Neuronal stem cell (in vitro differentiated cells): ENCODE measurements around the gene CUBN.

Experiments used
- DNase-seq: peaks from one replicate; pipeline ENCODE4 v3.0.0-alpha.2; 2013; ENCODE audit warnings: low spot score
- H2AFZ ChIP-seq: one replicate; pipeline ENCODE4 v1.6.1; 2013; ENCODE audit warnings: mild to moderate bottlenecking, low read length, inconsistent platforms
- H2AK5ac ChIP-seq: 2 replicates; pipeline ENCODE4 v1.6.1; 2013; ENCODE audit warnings: low read depth, mild to moderate bottlenecking, inconsistent platforms, low read length, moderate library complexity, mixed read lengths
- H2BK120ac ChIP-seq: 2 replicates; pipeline ENCODE4 v1.6.1; 2013; ENCODE audit warnings: low read depth, mild to moderate bottlenecking, inconsistent platforms, low read length, moderate library complexity, mixed read lengths
- H2BK12ac ChIP-seq: one replicate; pipeline ENCODE4 v1.6.1; 2013; ENCODE audit warnings: low read length, inconsistent platforms
- H2BK15ac ChIP-seq: 2 replicates; pipeline ENCODE4 v1.6.1; 2013; ENCODE audit warnings: mild to moderate bottlenecking, low read length, inconsistent platforms, mixed read lengths
- H2BK5ac ChIP-seq: one replicate; pipeline ENCODE4 v1.6.1; 2013; ENCODE audit warnings: inconsistent platforms, mild to moderate bottlenecking, low read length, moderate library complexity
- H3K14ac ChIP-seq: one replicate; pipeline ENCODE4 v1.6.1; 2013; ENCODE audit warnings: low read length, inconsistent platforms
- H3K18ac ChIP-seq: 2 replicates; pipeline ENCODE4 v1.6.1; 2013; ENCODE audit warnings: low read length, inconsistent platforms
- H3K23ac ChIP-seq: 2 replicates; pipeline ENCODE4 v1.6.1; 2013; ENCODE audit warnings: low read depth, mild to moderate bottlenecking, mixed read lengths, low read length, inconsistent platforms; ENCODE audit not compliant: poor library complexity
- H3K27ac ChIP-seq: replicated peaks from 3 replicates; pipeline ENCODE4 v1.5.1; 2013; ENCODE audit warnings: low read length, inconsistent platforms
- H3K27me3 ChIP-seq, 3 experiments: 2 replicates each; pipeline ENCODE4 v1.6.1; 2013; ENCODE audit warnings: low read length in 3 of 3, mild to moderate bottlenecking in 2 of 3, inconsistent platforms in 1 of 3, low read depth in 1 of 3, mixed read lengths in 1 of 3, moderate library complexity in 1 of 3; ENCODE audit not compliant: control insufficient read depth in 3 of 3, insufficient read depth in 3 of 3
- H3K36me3 ChIP-seq, 2 donors: replicated peaks in 1 of 2; 2 replicates each; pipeline ENCODE4 v1.6.1; 2013; ENCODE audit warnings: low read length in 2 of 2; ENCODE audit not compliant: control insufficient read depth in 2 of 2, insufficient read depth in 2 of 2
- H3K4ac ChIP-seq: 2 replicates; pipeline ENCODE4 v1.6.1; 2013; ENCODE audit warnings: inconsistent platforms, mild to moderate bottlenecking, low read length, moderate library complexity
- H3K4me1 ChIP-seq, 2 donors: 1 replicate in 1 of 2; 2 replicates in 1 of 2; pipeline ENCODE4 v1.6.1; 2013; ENCODE audit warnings: low read length in 2 of 2, low read depth in 1 of 2; ENCODE audit not compliant: control insufficient read depth in 2 of 2, insufficient read depth in 1 of 2
- H3K4me2 ChIP-seq: one replicate; pipeline ENCODE4 v1.6.1; 2013; ENCODE audit warnings: mild to moderate bottlenecking, low read length, inconsistent platforms; ENCODE audit not compliant: insufficient read depth, poor library complexity, severe bottlenecking
- H3K4me3 ChIP-seq, 2 donors: 2 replicates each; pipeline ENCODE4 v1.5.1; 2013; ENCODE audit warnings: low read length in 2 of 2, mild to moderate bottlenecking in 2 of 2, inconsistent platforms in 1 of 2, moderate library complexity in 1 of 2
- H3K79me1 ChIP-seq: one replicate; pipeline ENCODE4 v1.6.1; 2013; ENCODE audit warnings: low read depth, mild to moderate bottlenecking, inconsistent platforms, low read length, moderate library complexity
- H3K9ac ChIP-seq: one replicate; pipeline ENCODE4 v1.6.1; 2013; ENCODE audit warnings: mild to moderate bottlenecking, low read depth, low read length, inconsistent platforms; ENCODE audit not compliant: poor library complexity
- H3K9me3 ChIP-seq, 2 donors: replicated peaks in 1 of 2; 2 replicates each; pipeline versions ENCODE3 to v1.6.1; 2013; ENCODE audit warnings: low read length in 2 of 2, mild to moderate bottlenecking in 2 of 2, inconsistent platforms in 1 of 2, low read depth in 1 of 2, mixed read lengths in 1 of 2, moderate library complexity in 1 of 2; ENCODE audit not compliant: control insufficient read depth in 2 of 2, insufficient read depth in 1 of 2
- H4K8ac ChIP-seq: one replicate; pipeline ENCODE4 v1.6.1; 2013; ENCODE audit warnings: low read depth, mild to moderate bottlenecking, inconsistent platforms, low read length, moderate library complexity
- H4K91ac ChIP-seq: one replicate; pipeline ENCODE4 v1.6.1; 2013; ENCODE audit warnings: low read length, low read depth, mild to moderate bottlenecking, inconsistent platforms; ENCODE audit not compliant: poor library complexity
- WGBS, 2 donors: extraction: QIAGEN DNeasy Blood & Tissue Kit; methylation state at CpG; one replicate each; pipeline ENCODE4 v1.1.7; 2013; ENCODE audit warnings: missing lambda C conversion rate in 2 of 2, mixed read lengths in 1 of 2; ENCODE audit not compliant: insufficient read length in 2 of 2, insufficient replicate concordance in 1 of 2; ENCODE audit errors: extremely low coverage in 2 of 2; 5-methylcytosine and 5-hydroxymethylcytosine counted together

CUBN gene

DNA sequence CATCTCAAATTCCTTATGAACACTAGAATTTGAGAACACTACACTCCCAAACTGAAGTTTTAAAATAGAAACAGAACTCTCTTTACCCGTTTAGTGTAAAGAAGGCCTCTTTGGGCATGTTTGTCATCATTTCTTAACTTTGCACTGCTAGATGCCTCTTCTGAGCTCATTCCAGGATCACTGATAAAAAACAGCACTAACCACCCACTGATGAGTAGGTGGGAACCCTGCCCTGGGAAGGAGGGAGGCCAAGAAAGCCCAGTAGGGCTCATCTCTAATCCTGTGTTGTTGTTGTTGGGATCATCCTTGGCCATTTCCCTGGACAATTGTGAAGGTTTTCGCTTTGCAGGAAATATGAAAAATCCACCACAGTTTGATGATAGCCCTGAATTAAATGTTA, 68.2 kb downstream of the CUBN start:
- H3K4me1 ChIP-seq: peaks cover 0 to 11% of the 10 kb centered on the region in 2 donors
- no peak overlapping the region for H2BK5ac ChIP-seq
- WGBS, 2 donors: no CpG with 5 or more reads among the region's 2 CpGs
- H2AK5ac ChIP-seq: no peak overlapping the region
- H3K23ac ChIP-seq: no peak overlapping the region
- H4K8ac ChIP-seq: no peak overlapping the region
- H4K91ac ChIP-seq: no peak overlapping the region
- no peaks in the 10 kb centered on the region for H3K79me1 ChIP-seq
- H3K27me3 ChIP-seq: no peaks in the 10 kb centered on the region
- H3K18ac ChIP-seq: no peak overlapping the region
- H3K36me3 ChIP-seq: no peaks in the 10 kb centered on the region
- H3K4me3 ChIP-seq: no peak overlapping the region
- no peak overlapping the region for H3K9ac ChIP-seq
- H2BK15ac ChIP-seq: no peak overlapping the region
- H2BK12ac ChIP-seq: no peak overlapping the region
- H2BK120ac ChIP-seq: no peak overlapping the region
- H2AFZ ChIP-seq: no peak overlapping the region
- H3K4me2 ChIP-seq: no peak overlapping the region
- H3K14ac ChIP-seq: no peak overlapping the region
- DNase-seq: no peak
- no peaks in the 10 kb centered on the region for H3K9me3 ChIP-seq
- no peak overlapping the region for H3K27ac ChIP-seq
- no peak overlapping the region for H3K4ac ChIP-seq

GRCh38 chr10:17060289-17060688, 69.3 kb downstream of the CUBN start:
- H2AK5ac ChIP-seq: no peak overlapping the region
- H2BK120ac ChIP-seq: no peak overlapping the region
- H3K23ac ChIP-seq: no peak overlapping the region
- no peak overlapping the region for H3K4me3 ChIP-seq
- no peak overlapping the region for H3K4me2 ChIP-seq
- no peak overlapping the region for H3K18ac ChIP-seq
- H2AFZ ChIP-seq: no peak overlapping the region
- H2BK12ac ChIP-seq: no peak overlapping the region
- H3K14ac ChIP-seq: no peak overlapping the region
- H2BK15ac ChIP-seq: no peak overlapping the region
- no peaks in the 10 kb centered on the region for H3K36me3 ChIP-seq
- H3K4ac ChIP-seq: no peak overlapping the region
- DNase-seq: no peak
- H3K9me3 ChIP-seq: no peaks in the 10 kb centered on the region
- H2BK5ac ChIP-seq: no peak overlapping the region
- no peak overlapping the region for H3K9ac ChIP-seq
- no peak overlapping the region for H4K8ac ChIP-seq
- no peak overlapping the region for H3K27ac ChIP-seq
- H4K91ac ChIP-seq: no peak overlapping the region
- H3K79me1 ChIP-seq: no peaks in the 10 kb centered on the region
- peaks cover 0 to 11% of the 10 kb centered on the region in 2 donors for H3K4me1 ChIP-seq
- H3K27me3 ChIP-seq: no peaks in the 10 kb centered on the region
- no CpG with 5 or more reads among the region's 6 CpGs for WGBS, 2 donors

GRCh38 chr10:17059197-17059688, 70.4 kb downstream of the CUBN start:
- Histone ChIP-seq H3K18ac (no peak overlapping the region), H2AK5ac (no peak overlapping the region)

DNA sequence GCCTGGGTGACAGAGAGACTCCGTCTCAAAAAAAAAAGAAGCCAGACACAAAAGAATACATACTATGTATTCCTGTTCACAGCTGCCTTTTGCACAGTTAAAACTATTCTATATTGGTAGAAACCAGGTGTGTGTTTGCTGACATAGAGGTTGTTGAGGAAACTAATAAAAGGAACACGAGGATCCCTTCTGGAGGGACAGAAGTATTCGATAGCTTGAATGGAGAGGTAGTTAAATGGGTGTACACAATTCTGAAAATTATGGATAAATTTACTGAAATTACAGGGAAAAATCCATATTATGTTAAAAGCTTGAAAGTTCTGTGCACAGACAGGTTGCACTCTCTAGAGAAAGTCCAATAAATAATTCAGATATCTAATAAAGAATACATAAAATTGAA, 71.5 kb downstream of the CUBN start:
- Histone ChIP-seq H3K79me1 (no peaks in the 10 kb centered on the region), H2BK12ac (no peak overlapping the region), H3K18ac (no peak overlapping the region), H3K14ac (no peak overlapping the region), H2BK15ac (no peak overlapping the region), H2AK5ac (no peak overlapping the region), H3K4me1 (peaks cover 0 to 10% of the 10 kb centered on the region in 2 donors), H3K9me3 (peaks cover 0 to under 1% of the 10 kb centered on the region in 2 donors), H3K23ac (no peak overlapping the region), H3K4ac (no peak overlapping the region), H3K27ac (no peak overlapping the region), H3K36me3 (no peaks in the 10 kb centered on the region), H4K91ac (no peak overlapping the region), H3K4me2 (no peak overlapping the region), H4K8ac (no peak overlapping the region), H3K9ac (no peak overlapping the region), H2BK120ac (no peak overlapping the region), H3K4me3 (no peak overlapping the region), H3K27me3 (no peaks in the 10 kb centered on the region), H2AFZ (no peak overlapping the region), H2BK5ac (no peak overlapping the region)
- DNase-seq: no peak
- WGBS, 2 donors: no CpG with 5 or more reads among the region's 3 CpGs

More at GRCh38 chr10:17059197-17059688, 70.4 kb downstream of the CUBN start:
- H3K36me3 ChIP-seq: no peaks in the 10 kb centered on the region
- no peak overlapping the region for H2BK12ac ChIP-seq
- H2AFZ ChIP-seq: no peak overlapping the region
- no peak overlapping the region for H4K91ac ChIP-seq
- H3K4me2 ChIP-seq: no peak overlapping the region
- no peak overlapping the region for H2BK120ac ChIP-seq
- no peak overlapping the region for H2BK15ac ChIP-seq
- H4K8ac ChIP-seq: no peak overlapping the region
- H3K27me3 ChIP-seq: no peaks in the 10 kb centered on the region
- H3K9ac ChIP-seq: no peak overlapping the region
- H3K27ac ChIP-seq: no peak overlapping the region
- no peaks in the 10 kb centered on the region for H3K79me1 ChIP-seq
- no peak for DNase-seq
- peaks cover 0 to 11% of the 10 kb centered on the region in 2 donors for H3K4me1 ChIP-seq
- no peak overlapping the region for H3K4me3 ChIP-seq
- no peak overlapping the region for H2BK5ac ChIP-seq
- H3K9me3 ChIP-seq: no peaks in the 10 kb centered on the region
- no peak overlapping the region for H3K14ac ChIP-seq
- no peak overlapping the region for H3K23ac ChIP-seq
- no peak overlapping the region for H3K4ac ChIP-seq
